Muscle layer of colon (tissue), 2 donors: ENCODE measurements around the gene HOXC9.

Source experiments
- H3K27ac ChIP-seq: one replicate; pipeline ENCODE4 v1.7.0; 2013; ENCODE audit warnings: low read depth, mild to moderate bottlenecking, low read length, moderate library complexity
- H3K27me3 ChIP-seq, 2 donors: one replicate each; pipeline ENCODE4 v1.7.0; 2013; ENCODE audit warnings: low read length in 2 of 2, mild to moderate bottlenecking in 2 of 2; ENCODE audit not compliant: insufficient read depth in 2 of 2, control insufficient read depth in 1 of 2
- H3K36me3 ChIP-seq: one replicate; pipeline ENCODE4 v1.7.0; 2013; ENCODE audit warnings: mild to moderate bottlenecking, low read length; ENCODE audit not compliant: insufficient read depth
- H3K4me1 ChIP-seq: one replicate; pipeline ENCODE4 v1.7.0; 2013; ENCODE audit warnings: mild to moderate bottlenecking, low read length; ENCODE audit not compliant: insufficient read depth
- H3K4me3 ChIP-seq, 2 donors: one replicate each; pipeline ENCODE4 v1.7.0; 2013; ENCODE audit warnings: low read length in 2 of 2, low read depth in 1 of 2, mild to moderate bottlenecking in 1 of 2, moderate library complexity in 1 of 2
- H3K9ac ChIP-seq: one replicate; pipeline ENCODE4 v1.7.0; 2013; ENCODE audit warnings: low read length
- H3K9me3 ChIP-seq: one replicate; pipeline ENCODE4 v1.7.0; 2013; ENCODE audit warnings: mild to moderate bottlenecking, low read length
- donor health status: abdominal sarcoma.
- donor health status: Adenocarcinoma of cecum.

Gene HOXC9

GRCh38 chr12:53955776-53956250 is 44.1 kb upstream of the HOXC9 start:
- Histone ChIP-seq H3K9me3 (no peaks in the 10 kb centered on the region), H3K9ac (no peak overlapping the region), H3K4me3 (no peak overlapping the region), H3K36me3 (no peaks in the 10 kb centered on the region), H3K4me1 (peaks cover 6% of the 10 kb centered on the region), H3K27ac (no peak overlapping the region), H3K27me3 (peaks cover 94 to 98% of the 10 kb centered on the region in 2 donors)

GRCh38 chr12:53956251-53956887 is 43.6 kb upstream of the HOXC9 start:
- H3K36me3 ChIP-seq = no peaks in the 10 kb centered on the region
- H3K4me3 ChIP-seq = no peak overlapping the region
- H3K9me3 ChIP-seq = no peaks in the 10 kb centered on the region
- no peak overlapping the region for H3K9ac ChIP-seq
- H3K4me1 ChIP-seq = peaks cover 3% of the 10 kb centered on the region
- peaks cover 89 to 98% of the 10 kb centered on the region in 2 donors for H3K27me3 ChIP-seq
- no peak overlapping the region for H3K27ac ChIP-seq

GRCh38 chr12:53956914-53957536 is 42.9 kb upstream of the HOXC9 start:
- H3K27me3 ChIP-seq = peaks cover 88 to 98% of the 10 kb centered on the region in 2 donors
- H3K36me3 ChIP-seq = no peaks in the 10 kb centered on the region
- H3K9me3 ChIP-seq = no peaks in the 10 kb centered on the region
- H3K4me3 ChIP-seq = no peak overlapping the region
- H3K4me1 ChIP-seq = no peaks in the 10 kb centered on the region
- no peak overlapping the region for H3K9ac ChIP-seq
- no peak overlapping the region for H3K27ac ChIP-seq

- Histone ChIP-seq H3K27ac (no peak overlapping the region), H3K36me3 (no peaks in the 10 kb centered on the region), H3K9me3 (no peaks in the 10 kb centered on the region), H3K4me1 (no peaks in the 10 kb centered on the region), H3K27me3 (peaks cover 83 to 98% of the 10 kb centered on the region in 2 donors), H3K4me3 (no peak overlapping the region), H3K9ac (no peak overlapping the region)
Measured at GRCh38 chr12:53958128-53958527, 41.8 kb upstream of the HOXC9 start.

GRCh38 chr12:53959314-53959713 is 40.6 kb upstream of the HOXC9 start:
- Histone ChIP-seq H3K4me1 (no peaks in the 10 kb centered on the region), H3K27ac (no peak overlapping the region)

GRCh38 chr12:53960187-53961024 is 39.6 kb upstream of the HOXC9 start:
- Histone ChIP-seq H3K4me1 (peaks cover 3% of the 10 kb centered on the region), H3K27me3 (peaks cover 84 to 97% of the 10 kb centered on the region in 2 donors), H3K36me3 (no peaks in the 10 kb centered on the region), H3K9ac (no peak overlapping the region), H3K9me3 (no peaks in the 10 kb centered on the region), H3K27ac (no peak overlapping the region), H3K4me3 (no peak overlapping the region)

More at GRCh38 chr12:53959314-53959713, 40.6 kb upstream of the HOXC9 start:
- H3K9ac ChIP-seq = no peak overlapping the region
- H3K4me3 ChIP-seq = no peak overlapping the region
- peaks cover 81 to 97% of the 10 kb centered on the region in 2 donors for H3K27me3 ChIP-seq
- no peaks in the 10 kb centered on the region for H3K36me3 ChIP-seq
- no peaks in the 10 kb centered on the region for H3K9me3 ChIP-seq

- H3K36me3 ChIP-seq = no peaks in the 10 kb centered on the region
- H3K4me1 ChIP-seq = peaks cover 7% of the 10 kb centered on the region
- H3K4me3 ChIP-seq = no peak overlapping the region
- H3K27me3 ChIP-seq = peaks cover 83 to 97% of the 10 kb centered on the region in 2 donors
- H3K27ac ChIP-seq = no peak overlapping the region
- no peaks in the 10 kb centered on the region for H3K9me3 ChIP-seq
- H3K9ac ChIP-seq = no peak overlapping the region
Measured at GRCh38 chr12:53961025-53961761, 38.8 kb upstream of the HOXC9 start.

- no peak overlapping the region for H3K27ac ChIP-seq
- H3K36me3 ChIP-seq = no peaks in the 10 kb centered on the region
- peaks cover 11% of the 10 kb centered on the region for H3K4me1 ChIP-seq
- no peak overlapping the region for H3K9ac ChIP-seq
- H3K27me3 ChIP-seq = peaks cover 83 to 97% of the 10 kb centered on the region in 2 donors
- H3K4me3 ChIP-seq = no peak overlapping the region
- no peaks in the 10 kb centered on the region for H3K9me3 ChIP-seq
Measured at GRCh38 chr12:53963005-53963404, 37.0 kb upstream of the HOXC9 start.

GRCh38 chr12:53963434-53964314 is 36.3 kb upstream of the HOXC9 start:
- H3K4me1 ChIP-seq = peaks cover 11% of the 10 kb centered on the region
- no peak overlapping the region for H3K9ac ChIP-seq
- no peaks in the 10 kb centered on the region for H3K36me3 ChIP-seq
- peak overlapping the region in 1 of 2 donors; percentile 9 for H3K4me3 ChIP-seq
- peaks cover 78 to 97% of the 10 kb centered on the region in 2 donors for H3K27me3 ChIP-seq
- no peak overlapping the region for H3K27ac ChIP-seq
- no peaks in the 10 kb centered on the region for H3K9me3 ChIP-seq

GRCh38 chr12:53964315-53964713 is 35.6 kb upstream of the HOXC9 start:
- H3K36me3 ChIP-seq = no peaks in the 10 kb centered on the region
- H3K27ac ChIP-seq = no peak overlapping the region
- H3K27me3 ChIP-seq = peaks cover 74 to 98% of the 10 kb centered on the region in 2 donors
- H3K4me3 ChIP-seq = no peak overlapping the region
- no peak overlapping the region for H3K9ac ChIP-seq
- H3K4me1 ChIP-seq = peaks cover 11% of the 10 kb centered on the region
- no peaks in the 10 kb centered on the region for H3K9me3 ChIP-seq
